Calu3 (cell line): Measurements from ENCODE around the gene NOB1. TPM values are rescaled to one million over a fixed set of nuclear protein-coding genes. Genes with fewer than 3 reads are reported as not detected.
"Not testable (repeated sequence)": the region's sequence is repeated elsewhere in the genome, so short reads cannot be mapped to it uniquely, and the experiment has no call there.

ENCODE experiments used
- BruUV-seq: library from RNA; stranded (reverse); fragments of 400-500 nt; replicated peaks from 2 replicates; lab custom pipeline; 2021; lab: Mats Ljungman, UMichigan
- CTCF ChIA-PET: fragments of 300-600 bp; sonication (Branson Sonifier 250); formaldehyde crosslinking; loops from one replicate; lab custom pipeline; 2022; ENCODE audit warnings: antibody characterized with exemption; lab: Charles Lee
- DNase-seq: peaks from one replicate; pipeline ENCODE4 v3.0.0; 2022
- H3K27ac Mint-ChIP-seq: one replicate; pipeline ENCODE4 v1.8.0; 2022; ENCODE audit warnings: mixed read lengths; ENCODE audit not compliant: unreplicated experiment
- H3K27me3 Mint-ChIP-seq: one replicate; pipeline ENCODE4 v1.8.0; 2022; ENCODE audit warnings: mixed read lengths; ENCODE audit not compliant: unreplicated experiment
- H3K36me3 Mint-ChIP-seq: one replicate; pipeline ENCODE4 v1.8.0; 2022; ENCODE audit warnings: mild to moderate bottlenecking, moderate library complexity, mixed read lengths; ENCODE audit not compliant: insufficient read depth, unreplicated experiment
- H3K4me1 Mint-ChIP-seq: one replicate; pipeline ENCODE4 v1.8.0; 2022; ENCODE audit warnings: mild to moderate bottlenecking, low read depth, mixed read lengths; ENCODE audit not compliant: unreplicated experiment
- H3K4me3 Mint-ChIP-seq: one replicate; pipeline ENCODE4 v1.8.0; 2022; ENCODE audit warnings: mild to moderate bottlenecking, low read depth, moderate library complexity, mixed read lengths; ENCODE audit not compliant: unreplicated experiment
- H3K9me3 Mint-ChIP-seq: one replicate; pipeline ENCODE4 v1.8.0; 2022; ENCODE audit warnings: low read depth, mixed read lengths; ENCODE audit not compliant: unreplicated experiment
- intact Hi-C: fragments of 100-400 bp; cut with micrococcal nuclease; formaldehyde crosslinking; loops from one replicate; pipeline ENCODE4 v1.10.0; 2022; ENCODE audit not compliant: unreplicated experiment
- total RNA-seq: library from RNA; stranded (reverse); gene quantifications from 2 replicates; pipeline ENCODE4 v1.2.3, GENCODE V29; 2022
- TF ChIP-seq, protein P1 (sequence below): fragments of 200-600 bp; IDR thresholded peaks from one replicate; pipeline ENCODE4 v1.8.0; 2022; ENCODE audit warnings: antibody characterized with exemption; ENCODE audit not compliant: unreplicated experiment

NOB1 gene
- total RNA-seq, 1 experiment from 2014 or later: 82.4 TPM

DNA sequence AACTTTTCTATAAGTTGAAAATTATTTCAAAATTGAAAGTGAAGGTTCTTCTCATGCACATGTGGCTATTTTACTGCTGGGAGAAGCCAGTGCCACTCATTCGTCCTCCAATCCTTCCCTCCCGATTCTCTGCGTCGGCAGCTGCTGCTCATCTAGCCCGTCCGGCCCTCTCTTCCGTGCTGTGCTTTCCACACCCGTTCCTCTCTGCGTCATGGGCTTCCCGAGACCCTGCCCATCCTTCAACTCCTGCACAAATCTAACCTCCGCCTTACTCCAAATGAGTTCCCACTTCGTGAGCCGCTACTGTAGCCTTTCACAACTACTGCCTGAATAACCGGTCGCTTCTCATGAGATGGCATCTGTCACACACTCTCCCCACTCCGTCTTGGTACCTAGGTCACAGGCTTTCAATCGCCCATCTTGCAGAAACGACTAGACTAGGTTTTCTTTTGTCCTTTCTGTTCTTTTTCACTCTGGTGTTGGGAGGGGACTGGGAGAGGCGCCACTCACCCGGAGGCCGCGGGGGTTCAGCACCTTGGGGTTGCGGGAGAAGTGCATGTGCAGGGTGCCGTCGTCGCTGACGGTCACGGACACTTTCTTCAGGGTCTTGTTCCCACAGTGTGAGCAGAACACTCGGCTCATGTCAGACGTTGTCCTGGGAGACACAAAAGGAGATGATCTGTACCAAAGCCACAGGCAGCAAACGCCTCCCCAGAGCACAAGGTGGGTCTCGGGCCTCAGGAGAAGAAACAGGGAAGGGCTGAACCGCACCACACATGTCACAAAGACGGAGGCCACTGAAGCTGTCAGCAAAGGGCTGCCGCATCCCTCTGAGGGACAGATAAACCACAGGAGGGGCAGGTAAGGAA, 10.1 kb downstream of the NOB1 start:
- peaks cover 26% of the 10 kb centered on the region for H3K4me1 Mint-ChIP-seq
- H3K9me3 Mint-ChIP-seq: no peaks in the 10 kb centered on the region
- peaks cover 86% of the 10 kb centered on the region for H3K36me3 Mint-ChIP-seq
- H3K4me3 Mint-ChIP-seq: no peak overlapping the region
- DNase-seq: no peak
- BruUV-seq: no TSS peak
- intact Hi-C loops: no loop called here
- H3K27me3 Mint-ChIP-seq: no peaks in the 10 kb centered on the region
- peak overlapping the region; percentile 18 for H3K27ac Mint-ChIP-seq
- CTCF ChIA-PET: interaction anchor here (1.7 kb wide), 1 partner anchor 10 kb away, joined by 7 read pairs; the partner anchor contains the start of gene NOB1
- TF ChIP-seq, protein P1, sequence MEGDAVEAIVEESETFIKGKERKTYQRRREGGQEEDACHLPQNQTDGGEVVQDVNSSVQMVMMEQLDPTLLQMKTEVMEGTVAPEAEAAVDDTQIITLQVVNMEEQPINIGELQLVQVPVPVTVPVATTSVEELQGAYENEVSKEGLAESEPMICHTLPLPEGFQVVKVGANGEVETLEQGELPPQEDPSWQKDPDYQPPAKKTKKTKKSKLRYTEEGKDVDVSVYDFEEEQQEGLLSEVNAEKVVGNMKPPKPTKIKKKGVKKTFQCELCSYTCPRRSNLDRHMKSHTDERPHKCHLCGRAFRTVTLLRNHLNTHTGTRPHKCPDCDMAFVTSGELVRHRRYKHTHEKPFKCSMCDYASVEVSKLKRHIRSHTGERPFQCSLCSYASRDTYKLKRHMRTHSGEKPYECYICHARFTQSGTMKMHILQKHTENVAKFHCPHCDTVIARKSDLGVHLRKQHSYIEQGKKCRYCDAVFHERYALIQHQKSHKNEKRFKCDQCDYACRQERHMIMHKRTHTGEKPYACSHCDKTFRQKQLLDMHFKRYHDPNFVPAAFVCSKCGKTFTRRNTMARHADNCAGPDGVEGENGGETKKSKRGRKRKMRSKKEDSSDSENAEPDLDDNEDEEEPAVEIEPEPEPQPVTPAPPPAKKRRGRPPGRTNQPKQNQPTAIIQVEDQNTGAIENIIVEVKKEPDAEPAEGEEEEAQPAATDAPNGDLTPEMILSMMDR: no peak

DNA sequence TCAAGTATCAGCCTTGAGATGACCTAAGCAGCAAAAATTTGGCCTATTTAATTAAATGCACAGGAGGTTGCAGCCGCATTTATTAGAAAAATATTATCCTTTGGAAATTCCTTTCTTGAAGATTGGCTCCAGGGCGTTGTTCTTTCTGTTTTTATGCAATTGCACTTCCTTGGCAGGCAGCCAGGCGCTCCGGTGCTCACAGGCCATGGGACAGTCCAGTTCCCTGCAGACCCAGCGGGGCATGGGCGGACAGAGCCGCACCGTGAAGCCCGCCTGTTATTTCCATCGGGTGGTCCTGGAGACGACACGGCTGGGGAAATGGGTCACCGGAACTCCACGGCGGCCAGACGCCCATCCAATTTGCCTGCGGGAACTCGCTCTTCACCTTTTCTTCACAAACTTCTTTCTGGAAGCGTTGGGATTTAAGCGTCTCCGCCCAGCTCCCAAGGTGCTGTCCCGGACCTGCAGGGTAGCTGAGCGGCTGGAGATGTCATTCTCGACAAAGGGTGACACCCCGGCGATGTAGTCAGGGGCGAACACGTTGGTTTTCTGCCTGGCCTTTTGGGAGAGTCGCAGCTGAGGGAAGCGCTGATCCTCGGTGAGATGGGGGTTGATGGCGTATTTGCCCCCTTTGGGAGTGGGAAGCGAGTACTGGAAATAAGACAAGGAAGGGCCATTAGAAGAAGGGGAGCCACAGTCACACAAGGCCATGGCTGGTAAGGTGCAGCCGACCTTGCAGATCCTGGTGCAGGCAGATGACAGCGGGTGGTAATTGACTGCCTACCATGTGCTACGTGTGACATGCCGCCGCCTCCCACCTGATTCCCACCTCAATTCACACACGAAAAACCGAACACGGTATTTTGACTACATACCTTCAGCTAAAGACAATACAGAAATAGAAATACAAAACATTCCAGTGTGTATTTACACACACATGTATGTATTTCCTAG, 12.5 kb downstream of the NOB1 start:
- peak; percentile 85 for DNase-seq
- TF ChIP-seq, protein P1: no peak
- intact Hi-C loops: no loop called here
- peak overlapping the region; percentile 50 for H3K27ac Mint-ChIP-seq
- BruUV-seq: TSS peak; percentile 34
- H3K4me3 Mint-ChIP-seq: no peak overlapping the region
- H3K9me3 Mint-ChIP-seq: no peaks in the 10 kb centered on the region
- peaks cover 66% of the 10 kb centered on the region for H3K36me3 Mint-ChIP-seq
- H3K4me1 Mint-ChIP-seq: peaks cover 26% of the 10 kb centered on the region
- no peaks in the 10 kb centered on the region for H3K27me3 Mint-ChIP-seq
- CTCF ChIA-PET: interaction anchor here (0.6 to 1.2 kb wide), 2 partner anchors 12 to 332 kb away, joined by 4 to 7 read pairs; partner anchors contain the start of gene NOB1

DNA sequence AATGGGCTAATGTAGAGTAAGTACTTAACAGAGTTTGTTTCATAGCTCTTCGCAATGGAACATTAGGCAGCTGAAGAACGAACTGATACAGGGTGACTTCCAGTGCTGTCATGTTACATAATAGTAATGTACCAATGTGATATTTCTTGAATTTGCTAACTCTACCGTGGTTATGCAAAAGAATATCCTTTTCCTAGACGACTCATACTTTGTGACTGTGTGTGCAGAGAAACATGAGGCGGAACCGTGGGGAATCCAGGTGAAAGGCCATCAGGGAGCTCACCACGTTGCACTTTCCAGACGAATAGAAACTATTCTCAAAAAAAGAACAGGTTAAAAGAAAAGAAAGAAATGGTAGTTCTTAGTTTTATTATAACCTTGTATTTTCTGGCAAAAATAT, 13.2 kb downstream of the NOB1 start:
- intact Hi-C loops: no loop called here
- H3K36me3 Mint-ChIP-seq: peaks cover 68% of the 10 kb centered on the region
- DNase-seq: no peak
- TF ChIP-seq, protein P1: no peak
- CTCF ChIA-PET: interaction anchor here (0.6 to 1.2 kb wide), 2 partner anchors 13 to 331 kb away, joined by 4 to 7 read pairs; partner anchors contain the start of gene NOB1
- H3K27ac Mint-ChIP-seq: peak overlapping the region; percentile 50
- peaks cover 26% of the 10 kb centered on the region for H3K4me1 Mint-ChIP-seq
- BruUV-seq: no TSS peak
- H3K27me3 Mint-ChIP-seq: no peaks in the 10 kb centered on the region
- H3K4me3 Mint-ChIP-seq: no peak overlapping the region
- no peaks in the 10 kb centered on the region for H3K9me3 Mint-ChIP-seq

DNA sequence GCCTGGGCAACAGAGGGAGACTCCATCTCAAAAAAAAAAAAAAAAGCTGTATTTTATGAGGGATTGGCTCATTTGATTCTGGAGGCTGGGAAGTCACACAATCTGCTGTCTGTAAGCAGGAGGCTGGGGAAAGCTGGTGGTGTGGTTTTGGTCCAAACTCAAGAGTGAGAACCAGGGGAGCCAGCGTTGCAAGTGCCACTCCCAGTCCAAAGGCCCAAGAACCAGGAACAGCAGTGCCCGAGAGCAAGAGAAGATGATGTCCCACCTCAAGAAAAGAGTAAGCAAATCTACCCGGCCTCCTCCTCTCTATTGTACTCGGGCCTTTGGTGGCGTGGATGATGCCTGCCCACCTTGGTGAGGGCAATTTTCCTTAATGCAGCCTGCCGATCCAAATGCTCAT, 22.6 kb downstream of the NOB1 start:
- no peaks in the 10 kb centered on the region for H3K9me3 Mint-ChIP-seq
- H3K4me1 Mint-ChIP-seq: peaks cover 25% of the 10 kb centered on the region
- H3K27me3 Mint-ChIP-seq: no peaks in the 10 kb centered on the region
- TF ChIP-seq, protein P1: no peak
- intact Hi-C loops: no loop called here
- H3K27ac Mint-ChIP-seq: no peak overlapping the region
- H3K36me3 Mint-ChIP-seq: peaks cover 43% of the 10 kb centered on the region
- BruUV-seq: no TSS peak
- H3K4me3 Mint-ChIP-seq: no peak overlapping the region
- CTCF ChIA-PET: no interaction called here
- no peak for DNase-seq

DNA sequence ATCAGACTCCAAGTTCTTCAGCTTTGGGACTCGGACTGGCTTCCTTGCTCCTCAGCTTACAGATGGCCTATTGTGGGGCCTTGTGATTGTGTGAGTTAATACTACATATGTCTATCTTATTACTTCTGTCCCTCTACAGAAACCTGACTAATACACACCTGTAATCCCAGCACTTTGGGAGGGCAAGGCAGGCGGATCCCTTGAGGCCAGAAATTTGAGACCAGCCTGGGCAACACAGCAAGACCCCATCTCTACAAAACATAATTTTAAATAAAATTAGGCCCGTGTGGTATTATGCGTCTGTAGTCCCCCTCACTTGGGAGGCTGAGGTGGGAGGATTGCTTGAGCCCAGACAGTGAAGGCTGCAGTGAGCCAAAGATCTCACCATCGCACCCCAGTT, 23.4 kb downstream of the NOB1 start:
- H3K4me3 Mint-ChIP-seq, DNase-seq, H3K27ac Mint-ChIP-seq, H3K27me3 Mint-ChIP-seq, BruUV-seq, intact Hi-C loops, H3K9me3 Mint-ChIP-seq: not testable (repeated sequence)
- CTCF ChIA-PET: interaction anchor here (0.6 to 0.7 kb wide), 2 partner anchors 117 to 720 kb away, joined by 3 to 4 read pairs; no protein-coding TSS in a partner anchor
- H3K4me1 Mint-ChIP-seq: peaks cover 25% of the 10 kb centered on the region
- peaks cover 47% of the 10 kb centered on the region for H3K36me3 Mint-ChIP-seq

DNA sequence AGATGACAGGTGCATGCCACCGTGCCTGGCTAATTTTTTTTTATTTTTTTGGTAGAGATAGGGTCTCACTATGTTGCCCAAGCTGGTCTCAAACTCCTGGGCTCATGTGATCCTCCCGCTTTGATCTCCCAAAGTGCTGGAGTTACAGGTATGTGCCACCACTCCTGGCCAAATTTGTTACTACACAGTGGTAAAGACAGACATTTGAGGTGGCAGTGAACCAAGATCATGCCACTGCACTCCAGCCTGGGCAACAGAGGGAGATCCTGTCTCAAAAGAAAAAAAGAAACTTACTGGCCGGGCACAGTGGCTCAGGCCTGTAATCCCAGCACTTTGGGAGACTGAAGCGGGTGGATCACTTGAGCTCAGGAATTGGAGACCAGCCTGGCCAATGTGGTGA, 25.7 kb downstream of the NOB1 start:
- CTCF ChIA-PET: interaction anchor here (1.5 to 1.8 kb wide), 2 partner anchors 26 to 34 kb away, joined by 3 to 5 read pairs; partner anchors contain the start of genes NOB1 and WWP2
- intact Hi-C loops, BruUV-seq, H3K9me3 Mint-ChIP-seq, DNase-seq, H3K27me3 Mint-ChIP-seq: not testable (repeated sequence)
- peak overlapping the region; percentile 81 for H3K4me3 Mint-ChIP-seq
- peak overlapping the region; percentile 99 for H3K27ac Mint-ChIP-seq
- peaks cover 25% of the 10 kb centered on the region for H3K4me1 Mint-ChIP-seq
- H3K36me3 Mint-ChIP-seq: peaks cover 64% of the 10 kb centered on the region
